Measurements from ENCODE around the gene SIVA1.

Gene SIVA1

DNA sequence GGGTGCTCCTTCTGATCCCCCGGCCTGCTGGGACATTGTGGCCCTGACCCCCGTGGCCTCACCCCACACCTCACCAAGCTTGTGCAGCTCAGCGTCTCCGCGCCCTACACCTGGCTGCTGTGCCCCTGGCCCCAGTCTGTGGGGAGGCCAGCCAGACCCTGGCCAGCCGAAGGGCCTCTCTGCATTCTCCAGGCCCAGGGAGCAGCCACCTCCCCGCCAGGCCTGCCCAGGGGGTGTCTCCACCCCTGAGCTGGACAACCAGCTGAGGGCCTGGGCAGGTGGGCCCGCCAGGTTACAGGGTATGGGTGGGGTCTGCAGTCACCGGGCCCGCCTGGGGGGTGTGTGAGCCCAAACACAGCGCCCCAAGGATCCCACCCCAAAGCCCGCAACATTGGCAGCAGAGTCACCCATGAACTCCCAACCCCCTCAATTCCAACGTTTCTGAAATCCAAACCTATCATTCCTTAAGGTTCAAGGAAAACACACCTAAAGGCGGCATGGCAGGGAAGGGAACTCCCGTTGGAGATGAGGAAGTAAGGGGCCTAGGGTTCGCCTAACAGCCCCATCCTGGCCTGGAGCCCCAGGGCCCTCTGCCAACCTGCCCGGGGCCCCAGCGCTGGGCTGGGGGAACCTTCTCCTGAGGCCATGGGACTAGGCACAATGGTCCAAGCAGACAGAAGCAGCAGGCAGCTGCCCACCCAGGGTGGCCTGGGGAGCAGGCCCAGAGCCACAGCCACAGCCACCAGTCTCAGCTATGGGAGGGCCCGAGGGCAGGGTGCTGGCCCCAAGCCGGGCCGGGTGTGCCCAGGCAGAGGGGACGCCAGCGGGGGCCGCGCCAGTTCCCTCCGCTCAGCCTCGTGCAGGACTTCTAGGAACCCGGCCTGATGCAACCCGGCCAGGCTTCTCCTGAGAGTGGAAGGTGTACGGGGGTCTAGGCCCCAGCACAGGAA lies 34.1 kb downstream of the SIVA1 start:
- no peak for DNase-seq

DNA sequence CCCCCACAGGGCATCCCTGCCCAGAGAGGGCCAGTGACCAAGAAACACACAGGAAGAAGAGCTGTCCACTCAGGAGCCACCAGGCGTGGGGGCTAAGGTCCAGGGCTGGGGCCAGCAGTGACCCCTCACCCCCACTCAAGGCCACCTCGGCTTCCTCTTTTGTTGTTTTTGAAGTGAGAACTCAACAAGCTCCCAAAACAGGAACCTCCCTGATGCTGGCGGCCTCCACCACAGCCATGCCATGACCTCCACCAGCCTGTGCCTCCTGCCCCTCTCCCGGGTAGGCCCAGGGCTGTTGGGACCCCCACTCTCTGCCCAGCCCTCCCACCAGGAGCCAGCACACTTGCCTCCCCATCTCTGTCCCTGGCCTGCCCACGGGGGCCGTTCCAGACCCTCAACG lies 34.8 kb downstream of the SIVA1 start:
- no peak for DNase-seq

DNA sequence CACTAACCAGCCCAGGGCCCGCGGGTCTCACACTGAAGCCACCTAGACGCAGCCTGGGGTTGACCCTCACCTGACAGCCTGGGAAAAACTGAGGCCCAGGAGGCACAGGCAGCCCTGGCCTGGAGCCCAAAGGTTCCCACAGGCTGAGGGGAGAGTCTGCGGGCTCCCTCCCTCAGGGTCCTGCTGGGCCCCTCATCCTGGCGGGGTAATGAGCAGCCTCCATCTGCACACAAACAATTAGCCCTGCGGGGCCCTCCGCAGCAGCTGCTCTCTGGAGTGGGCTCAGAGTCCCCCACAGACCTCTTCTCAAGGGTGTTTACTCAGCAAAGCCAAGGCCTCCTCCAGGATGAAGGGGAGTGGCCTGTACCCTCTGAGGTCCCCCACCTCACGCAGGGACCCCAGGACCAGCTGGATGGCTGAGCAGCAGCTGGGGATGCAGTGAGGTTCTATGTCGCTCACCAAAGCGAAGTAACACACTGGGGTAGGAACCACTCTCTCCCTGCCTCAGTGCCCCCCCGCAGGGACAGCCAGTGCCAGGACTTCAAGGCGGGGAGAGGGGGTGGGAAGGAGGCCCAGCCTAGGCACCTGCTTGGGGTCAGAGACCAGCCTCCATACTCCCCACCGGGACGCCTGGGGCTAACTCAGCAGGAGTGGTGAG lies 35.3 kb downstream of the SIVA1 start:
- no peak for DNase-seq

DNA sequence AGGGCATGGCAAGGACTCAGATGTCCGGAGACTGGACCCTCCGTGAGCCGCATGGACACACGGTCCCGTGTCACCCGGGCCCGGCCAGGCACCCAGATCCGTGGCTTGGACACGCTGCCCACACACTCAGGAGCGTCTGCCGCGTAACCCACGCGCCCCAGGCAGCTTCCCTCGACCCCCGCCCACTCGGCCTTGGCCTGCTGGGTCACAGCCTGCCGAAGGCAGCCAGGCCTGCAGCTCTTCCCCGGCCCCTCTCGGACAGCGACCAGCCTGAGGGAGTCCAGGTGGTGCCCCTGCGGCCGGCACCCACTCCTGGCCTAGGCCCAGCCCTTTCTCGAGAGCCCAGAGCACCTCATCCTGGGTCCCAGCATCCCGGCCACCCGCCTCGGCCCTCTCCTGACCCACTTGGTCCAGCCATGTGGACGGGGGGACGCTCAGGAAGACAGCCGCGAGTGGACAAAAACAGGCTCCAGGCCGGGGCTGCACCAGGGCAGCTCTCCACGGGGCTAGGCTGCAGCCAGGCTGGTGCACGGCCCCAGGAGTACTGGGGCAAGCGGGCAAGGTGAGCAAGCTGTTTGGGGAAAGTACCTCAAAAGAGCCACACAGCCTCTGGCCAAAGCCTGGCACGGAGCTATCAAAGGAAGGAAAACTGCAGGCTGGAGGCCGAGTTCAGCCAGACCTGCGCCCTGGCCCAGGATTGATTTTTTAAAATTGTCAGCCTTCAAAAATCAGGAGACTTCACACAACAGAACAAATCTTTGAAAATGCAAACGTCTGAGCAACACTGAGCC lies 36.1 kb downstream of the SIVA1 start:
- no peak for DNase-seq

DNA sequence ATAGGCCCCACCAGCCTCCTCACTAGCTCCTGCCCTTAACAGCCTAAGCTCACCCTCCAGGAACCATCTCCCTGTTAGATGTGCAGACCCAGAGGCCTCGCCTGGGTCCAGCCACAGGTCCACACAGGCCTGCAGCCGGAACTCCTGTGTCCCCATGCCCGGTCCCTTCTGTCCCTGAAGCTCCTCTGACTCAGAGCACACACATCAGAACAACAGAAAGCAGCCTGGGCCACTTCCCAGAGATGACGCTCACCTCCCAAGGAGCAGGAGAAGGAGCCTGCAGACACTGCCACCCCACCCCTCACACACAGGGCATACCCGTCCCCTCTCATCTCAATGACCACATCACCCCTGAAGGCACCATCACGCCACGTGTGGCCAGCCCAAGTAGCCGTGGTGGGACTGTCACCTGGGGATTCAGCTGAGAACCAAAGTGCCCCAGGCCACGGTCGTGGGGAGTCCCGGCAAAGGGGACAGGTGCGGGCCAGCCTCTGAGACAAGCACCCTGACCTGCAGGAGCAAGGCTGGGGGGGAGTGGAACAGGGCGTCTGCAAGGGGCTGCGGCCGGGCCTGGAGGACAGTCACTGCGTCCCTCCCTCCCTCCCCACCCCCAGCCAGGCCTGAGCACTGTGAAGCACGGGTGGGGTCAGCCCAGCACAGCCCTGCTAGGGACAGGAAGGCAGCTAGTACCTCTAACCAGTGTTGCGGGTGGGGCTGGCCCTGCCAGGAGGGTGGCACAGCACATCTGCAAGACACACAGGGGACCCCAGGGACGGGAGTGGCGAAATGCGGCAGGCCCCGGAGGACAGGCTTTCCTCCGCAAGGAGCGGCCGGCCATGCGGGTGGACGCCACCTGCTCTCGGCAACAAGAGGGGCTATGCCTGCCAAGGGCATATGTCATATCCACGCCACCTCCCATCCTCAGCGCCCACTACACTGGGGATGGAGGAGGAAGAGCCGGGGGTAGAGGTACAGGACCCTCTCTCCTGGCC lies 37.1 kb downstream of the SIVA1 start:
- DNase-seq = no peak

DNA sequence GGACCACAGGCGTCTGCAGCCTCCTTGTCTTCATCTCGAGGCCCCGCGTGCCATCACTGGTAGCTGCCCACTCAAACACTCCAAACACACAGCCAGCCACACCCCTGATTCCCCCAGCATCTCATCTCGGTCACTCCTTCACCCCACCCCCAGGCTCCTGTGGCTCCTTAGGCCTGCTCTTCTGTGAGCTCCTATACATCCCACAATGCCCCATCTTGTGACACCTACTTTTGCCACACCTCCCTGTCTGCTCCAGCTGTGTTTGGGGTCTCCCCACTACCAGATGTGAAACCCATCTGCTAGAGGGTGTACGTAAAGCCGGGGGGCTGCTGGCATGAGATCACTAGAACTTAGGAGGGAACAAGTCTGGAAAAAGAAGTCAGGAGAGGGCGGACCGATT lies 38.5 kb downstream of the SIVA1 start:
- DNase-seq = no peak

DNA sequence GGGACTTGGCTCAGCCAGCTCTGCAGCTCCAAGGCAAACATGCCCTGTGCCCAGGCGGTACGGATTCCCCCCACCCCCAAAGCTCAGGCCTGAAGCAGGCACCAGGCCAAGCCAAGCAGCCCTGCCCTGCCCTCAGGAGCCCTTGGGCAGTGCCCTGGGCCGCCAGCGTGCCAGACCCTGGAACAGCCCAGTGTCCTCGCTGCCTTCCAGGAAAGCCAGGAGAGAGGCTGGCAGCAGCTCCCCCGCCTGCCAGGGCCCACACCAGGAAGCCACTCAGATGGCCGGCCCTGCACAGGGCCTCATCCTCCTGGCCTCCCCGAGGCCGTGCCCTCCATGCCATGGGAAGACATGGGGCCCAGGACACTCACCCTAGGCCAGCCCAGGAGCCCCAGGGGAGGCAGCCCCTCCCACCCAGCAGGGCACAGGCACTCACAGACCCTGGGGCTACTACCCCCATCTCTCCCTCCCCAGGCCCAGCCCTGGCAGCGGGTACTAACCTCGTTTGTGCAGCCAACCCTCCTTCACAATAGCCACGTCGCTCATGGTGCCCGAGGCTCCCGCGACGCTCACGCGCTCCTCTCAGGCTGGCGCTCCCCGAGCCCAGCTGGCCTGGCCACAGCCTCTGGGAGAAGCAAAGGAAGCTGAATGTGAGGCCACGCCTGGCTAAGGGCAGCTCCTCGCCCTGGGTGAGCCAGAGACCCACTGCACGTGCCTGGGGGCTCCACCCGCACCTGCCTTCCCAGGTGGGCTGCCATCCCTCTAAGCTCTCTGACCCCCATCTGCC lies 39.3 kb downstream of the SIVA1 start:
- DNase-seq = no peak

DNA sequence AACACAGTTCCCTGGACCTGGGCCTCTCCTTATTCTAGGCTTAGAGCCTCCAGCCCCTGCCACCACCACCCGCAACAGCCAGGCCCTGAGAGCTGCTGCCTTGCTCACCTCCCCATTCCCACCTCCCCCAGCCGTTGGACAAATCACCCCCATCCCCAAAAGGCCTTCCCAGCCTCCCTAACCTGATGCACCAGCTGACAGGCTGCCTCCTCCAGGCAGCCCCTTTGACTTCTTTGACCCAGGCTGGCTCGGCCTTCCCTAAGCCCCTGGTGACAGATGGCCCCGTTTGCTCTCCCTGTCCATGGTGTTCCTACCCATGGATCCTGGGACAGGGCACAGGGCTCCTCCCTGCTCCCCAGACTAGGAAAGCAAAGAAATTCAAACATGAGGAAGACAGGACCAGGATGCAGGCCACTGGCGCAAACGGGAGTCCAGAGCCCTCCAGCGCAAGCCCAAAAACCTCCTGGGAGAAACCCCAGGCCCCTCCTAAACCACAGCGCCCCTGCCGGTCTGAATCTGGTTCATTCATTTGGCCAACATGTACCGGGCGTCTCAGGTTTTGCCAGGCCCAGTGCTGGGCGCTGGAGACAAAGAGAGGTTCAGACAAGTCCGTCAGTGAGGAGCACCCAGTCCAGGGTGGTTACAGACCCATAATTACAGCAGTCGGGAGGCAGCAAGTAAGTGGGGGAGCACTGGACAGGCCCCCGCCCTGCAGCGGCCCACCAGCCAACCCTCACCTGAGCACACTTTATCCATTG lies 40.2 kb downstream of the SIVA1 start:
- DNase-seq = no peak

DNA sequence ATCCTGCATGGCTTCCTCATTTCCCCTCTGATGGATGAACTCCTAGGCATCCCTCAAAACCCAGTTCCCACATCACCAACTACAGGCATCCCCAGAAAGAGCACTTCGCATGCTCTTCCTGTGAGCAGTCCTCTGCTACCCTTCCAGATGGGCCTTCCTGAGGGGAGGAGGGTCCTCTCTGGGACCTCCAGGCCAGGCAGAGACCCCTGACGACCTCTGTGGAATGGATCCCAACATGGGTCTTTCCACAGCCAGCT lies 40.7 kb downstream of the SIVA1 start:
- no peak for DNase-seq

DNA sequence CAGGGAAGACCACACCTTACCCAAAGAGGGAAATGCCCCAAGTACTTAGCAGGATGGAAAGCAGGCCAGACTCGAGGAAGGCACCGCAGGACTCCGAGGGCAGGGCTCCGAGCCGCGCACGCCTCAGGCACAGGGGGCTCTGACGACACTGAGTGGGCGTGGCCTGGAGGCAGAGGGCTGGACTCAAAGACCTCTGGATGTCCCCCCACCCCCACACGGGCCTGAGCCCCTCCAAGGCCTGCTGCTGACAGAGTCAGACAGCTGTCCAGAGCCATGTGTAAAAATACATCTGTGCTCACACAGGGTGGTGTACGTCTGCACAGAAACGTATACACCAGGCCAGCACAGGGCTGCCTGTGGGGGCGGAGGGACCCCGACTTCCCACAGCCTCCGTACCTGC lies 41.2 kb downstream of the SIVA1 start:
- no peak for DNase-seq

DNA sequence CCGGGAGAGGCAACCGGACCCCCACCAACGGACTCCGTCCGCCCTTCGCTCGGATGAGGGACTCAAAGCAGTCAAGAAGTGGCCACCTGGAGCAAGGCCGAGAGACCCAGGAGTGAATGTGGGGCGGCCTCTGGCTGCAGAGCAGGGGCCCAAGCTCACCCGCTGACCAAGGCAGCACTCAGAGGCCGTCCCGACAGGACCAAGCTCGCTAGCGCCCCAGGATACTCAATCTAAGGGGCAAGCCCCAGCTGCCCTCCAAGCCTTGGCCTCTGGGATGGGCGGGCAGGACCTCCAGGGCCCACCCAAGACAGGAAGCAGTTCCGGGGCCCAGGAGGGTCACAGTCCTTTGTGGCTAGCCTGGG lies 41.7 kb downstream of the SIVA1 start:
- no peak for DNase-seq

DNA sequence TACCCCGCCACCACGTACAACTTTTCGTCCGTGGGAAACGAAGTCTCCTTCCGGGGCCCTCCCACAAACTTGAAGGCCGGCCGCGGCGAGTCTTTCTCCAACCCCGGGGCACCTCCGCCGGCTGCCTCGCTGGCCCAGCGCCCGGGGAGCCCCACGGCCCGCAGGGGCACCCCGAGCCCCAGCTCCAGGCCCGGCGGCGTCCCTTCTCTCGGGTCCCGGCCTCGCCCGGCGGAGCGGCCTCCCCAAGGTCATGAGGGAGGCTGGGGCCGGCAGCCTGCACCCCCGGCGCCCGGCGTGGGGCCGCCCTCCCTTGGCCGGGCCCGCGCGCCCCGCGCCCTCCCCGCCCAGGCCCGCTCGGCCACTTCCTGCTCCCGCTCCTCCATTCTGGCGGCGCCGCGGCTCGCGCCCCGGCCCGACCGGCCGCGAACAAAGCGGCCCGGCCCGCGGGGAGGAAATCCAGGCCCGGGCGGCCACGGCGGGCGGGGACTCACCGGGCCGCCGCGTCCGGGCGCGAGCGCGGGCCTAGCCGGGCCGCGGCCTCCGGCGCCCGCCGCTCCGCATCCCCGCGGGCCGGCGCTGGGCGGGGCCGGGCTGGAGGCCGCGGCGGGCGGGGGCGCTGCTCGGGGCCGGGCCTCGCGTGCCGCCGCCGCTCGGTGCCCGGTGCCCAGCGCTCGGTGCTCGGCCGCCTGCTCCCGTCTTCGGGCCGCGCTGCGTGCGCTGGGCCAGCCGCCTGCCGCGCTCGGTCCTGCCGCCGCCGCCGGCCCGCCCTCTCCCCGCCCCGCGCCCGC lies 42.2 kb downstream of the SIVA1 start, which contains the start of gene AKT1:
Gene AKT1, minus strand, starts transcription at position 756 of the 788 bp plus-strand sequence. CDS start 3,105 bp downstream, outside the sequence.
- no peak for DNase-seq

DNA sequence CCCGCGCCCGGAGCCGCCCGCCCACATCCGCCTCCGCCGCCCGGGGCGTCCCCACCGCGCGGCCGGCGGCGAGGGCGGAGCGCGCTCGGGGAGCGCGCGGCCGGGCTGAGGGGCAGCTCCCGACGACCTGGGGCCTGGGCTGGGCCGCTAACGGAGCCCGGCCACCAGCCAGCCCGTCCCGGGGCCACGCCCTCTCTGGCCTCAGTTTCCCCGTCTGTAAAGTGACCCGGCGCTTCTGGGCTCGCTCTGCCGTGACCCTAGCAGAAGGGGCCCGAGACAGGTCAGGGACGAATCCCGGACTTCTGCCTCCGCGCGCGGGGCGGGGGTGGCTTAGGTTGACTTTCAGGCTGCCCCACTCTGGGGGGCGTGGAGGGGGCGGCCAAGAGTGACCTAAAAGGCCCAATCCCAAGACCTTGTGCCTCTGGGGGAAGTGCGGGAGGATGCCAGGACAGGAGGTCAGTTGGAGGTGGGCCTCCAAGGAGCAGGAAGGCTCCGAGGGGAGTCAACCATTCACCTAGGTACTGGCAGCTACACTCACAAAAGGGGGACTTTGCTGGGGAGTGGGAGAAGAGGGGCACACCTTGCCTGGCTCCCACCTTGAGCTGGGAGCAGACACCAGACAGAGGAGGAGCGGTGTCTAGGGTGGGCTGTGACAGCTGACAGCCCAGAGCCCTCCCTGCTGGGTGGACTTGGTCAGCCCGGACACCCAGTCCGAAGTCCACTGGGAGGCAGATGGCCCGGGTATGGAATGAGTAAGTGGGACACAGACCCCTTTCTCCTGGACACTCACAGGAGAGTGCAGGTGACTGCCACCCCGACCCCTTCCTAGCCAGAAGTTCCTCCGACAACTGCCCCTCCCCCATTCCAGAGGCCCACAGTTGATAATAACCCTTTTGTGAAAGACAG lies 43.1 kb downstream of the SIVA1 start:
- no peak for DNase-seq

DNA sequence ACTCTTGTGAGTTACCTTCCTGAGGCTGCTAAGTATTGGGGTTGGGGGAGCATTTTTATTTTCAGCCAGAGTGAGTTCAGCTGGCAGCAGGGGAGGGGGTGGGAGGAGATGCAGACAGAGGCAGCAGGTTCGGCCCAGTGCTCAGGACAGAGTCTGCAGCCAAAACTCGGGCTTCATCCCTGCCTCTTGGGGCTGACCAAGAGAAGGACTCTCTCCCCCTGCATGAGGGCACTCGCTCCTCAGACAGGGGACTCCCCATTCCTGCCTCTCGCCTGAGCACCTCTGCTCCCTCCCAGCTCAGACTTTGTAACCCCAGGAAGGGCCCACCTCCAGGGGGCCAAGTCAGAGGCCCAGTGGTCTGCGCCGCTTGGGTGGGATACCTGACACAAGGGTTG lies 43.7 kb downstream of the SIVA1 start:
- DNase-seq = no peak

DNA sequence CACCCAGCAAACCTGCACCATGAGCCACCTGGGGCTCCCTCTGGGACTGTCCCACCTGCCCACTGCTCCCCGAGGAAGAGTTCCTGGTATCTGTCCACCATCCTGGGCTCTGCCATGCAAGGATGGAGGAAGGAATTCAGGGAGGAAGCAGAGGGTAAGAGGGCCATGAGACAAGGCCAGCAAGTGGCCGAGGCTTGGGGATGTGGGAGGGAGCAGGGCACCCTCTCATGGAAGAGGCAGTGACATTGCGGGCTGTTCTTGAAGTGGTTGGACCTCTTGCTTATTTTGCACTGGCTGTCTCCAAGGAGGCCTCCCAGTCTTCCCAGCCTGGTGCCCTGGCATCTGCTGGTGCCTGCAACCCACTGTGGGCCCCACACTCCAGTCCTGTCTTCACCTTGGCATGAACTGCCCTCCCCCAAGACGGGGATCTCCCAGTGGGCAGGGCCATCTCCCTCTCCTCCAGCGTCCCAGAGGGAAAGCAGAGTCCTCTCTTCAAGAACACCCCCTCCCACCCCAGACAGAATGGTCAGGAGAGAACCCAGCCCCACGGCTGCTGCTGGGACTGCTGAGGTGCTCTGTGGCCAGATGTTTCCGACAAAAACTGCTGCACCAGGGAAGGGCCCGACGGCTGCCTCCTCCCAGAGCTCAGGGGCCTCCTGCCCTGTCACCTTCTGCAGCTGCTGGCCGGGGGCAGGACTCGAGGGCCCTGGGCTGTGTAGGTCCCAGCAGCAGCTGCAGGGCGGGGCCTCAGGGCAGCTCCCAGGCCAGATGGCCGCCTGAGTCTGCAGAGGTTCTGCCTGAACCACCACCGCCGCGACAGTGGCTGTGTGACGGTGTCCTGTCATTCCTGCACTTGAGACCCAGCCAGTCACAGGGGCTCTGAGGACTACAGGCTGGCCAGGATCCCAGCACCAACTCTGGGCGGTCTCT lies 44.4 kb downstream of the SIVA1 start:
- no peak for DNase-seq

DNA sequence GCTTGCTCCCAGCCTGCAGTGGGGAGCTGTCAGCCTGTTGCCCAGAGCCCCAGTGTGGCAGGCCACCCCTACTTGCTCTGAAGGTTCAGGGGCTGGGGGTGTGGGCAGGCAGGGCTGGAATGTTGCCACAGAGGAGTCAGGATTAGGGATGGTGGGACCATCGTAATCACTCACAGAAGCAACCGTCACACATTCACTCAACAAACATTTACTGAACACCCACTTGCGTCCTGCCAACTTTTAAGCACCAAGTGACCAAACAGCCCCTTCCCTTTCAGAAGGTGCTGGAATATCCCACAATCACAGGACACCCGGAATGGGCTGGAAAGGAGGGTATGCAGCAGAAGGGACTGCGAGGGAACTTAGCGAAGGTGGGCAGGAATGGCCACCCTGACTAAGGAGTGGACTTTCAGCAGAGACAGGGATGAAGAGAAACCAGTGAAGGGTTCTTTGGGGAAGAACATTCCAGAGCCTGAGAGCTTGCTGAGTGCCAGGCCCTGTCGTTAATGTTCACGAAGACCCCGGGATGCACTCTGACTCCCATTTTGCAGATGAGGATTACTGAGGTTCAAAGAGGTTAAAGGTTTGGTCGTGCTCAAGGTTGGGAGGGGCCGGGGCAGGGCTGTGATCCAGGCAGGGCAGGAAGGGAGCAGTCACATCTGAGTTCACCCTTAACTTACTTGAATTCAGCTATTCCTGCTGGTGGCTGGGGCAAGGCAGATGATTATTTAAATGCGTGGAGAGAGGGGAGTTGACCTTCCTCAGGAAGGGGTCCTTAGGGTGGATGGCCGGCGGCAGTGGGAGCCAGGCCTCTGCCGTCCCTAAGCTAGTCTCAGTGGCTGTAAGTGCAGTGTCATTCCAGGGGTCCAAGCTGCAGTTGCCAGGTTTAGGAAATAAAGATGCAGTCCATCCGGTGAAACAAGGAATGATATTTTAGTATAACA lies 45.6 kb downstream of the SIVA1 start:
- DNase-seq = no peak
